C4-2B (cell line): ENCODE measurements around the gene SGK1.
"Not testable (repeated sequence)": the region's sequence is repeated elsewhere in the genome, so short reads cannot be mapped to it uniquely, and the experiment has no call there.

Source experiments
- H3K27ac ChIP-seq: fragments of 450-650 bp; 2 replicates; pipeline ENCODE4 v1.5.1; 2017
- CTCF ChIP-seq: fragments of 450-650 bp; conservative IDR thresholded peaks from 2 replicates; pipeline ENCODE4 v1.5.1; 2017; ENCODE audit warnings: mild to moderate bottlenecking
- ZFX ChIP-seq: fragments of 450-650 bp; IDR thresholded peaks from 2 replicates; pipeline ENCODE4 v1.6.1; 2017

SGK1 gene

GRCh38 chr6:134211297-134211696 is 106.6 kb downstream of the SGK1 start:
- no peak for TF ChIP-seq ZFX
- no peak overlapping the region for H3K27ac ChIP-seq

DNA sequence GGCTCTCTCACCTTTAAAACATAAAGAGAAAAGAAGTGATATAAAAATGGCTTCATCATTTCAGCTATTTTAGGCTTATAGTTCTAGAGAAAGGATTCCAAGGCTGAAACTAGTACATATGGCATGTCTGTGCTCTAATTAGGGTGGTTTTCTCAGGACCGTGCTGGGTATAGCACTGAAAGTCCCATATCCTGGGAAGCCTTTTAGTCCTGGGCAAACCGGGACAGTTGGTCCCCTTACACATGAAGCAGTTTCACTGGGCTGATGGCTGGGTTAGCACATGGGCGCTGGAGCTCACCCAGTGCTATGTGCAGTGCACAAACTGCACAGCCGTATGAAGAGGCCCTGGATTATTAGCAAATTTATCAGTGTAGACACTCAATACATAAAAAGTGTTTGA is 110.5 kb downstream of the SGK1 start:
- TF ChIP-seq CTCF (no peak), ZFX (no peak)
- H3K27ac ChIP-seq = no peak overlapping the region

GRCh38 chr6:134205366-134205765 is 112.5 kb downstream of the SGK1 start:
- TF ChIP-seq CTCF = no peak
- no peak for TF ChIP-seq ZFX

DNA sequence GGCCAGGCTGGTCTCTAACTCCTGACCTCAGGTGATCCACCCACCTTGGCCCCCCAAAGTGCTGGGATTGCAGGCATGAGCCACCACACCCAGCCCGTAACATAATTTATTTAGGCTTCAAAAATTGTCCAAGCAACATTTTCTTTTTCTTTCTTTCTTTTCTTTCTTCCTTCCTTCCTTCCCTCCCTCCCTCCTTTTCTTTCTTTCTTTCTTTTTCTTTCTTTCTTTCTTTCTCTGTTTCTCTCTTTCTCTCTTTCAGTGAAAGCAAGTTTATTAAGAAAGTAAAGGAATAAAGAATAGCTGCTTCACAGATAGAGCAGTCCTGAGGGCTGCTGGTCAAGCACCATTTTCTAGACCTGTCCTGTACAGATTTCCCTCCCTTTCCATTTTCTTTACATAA is 113.2 kb downstream of the SGK1 start:
- H3K27ac ChIP-seq = not testable (repeated sequence)

More at GRCh38 chr6:134205366-134205765, 112.5 kb downstream of the SGK1 start:
- H3K27ac ChIP-seq = no peak overlapping the region

DNA sequence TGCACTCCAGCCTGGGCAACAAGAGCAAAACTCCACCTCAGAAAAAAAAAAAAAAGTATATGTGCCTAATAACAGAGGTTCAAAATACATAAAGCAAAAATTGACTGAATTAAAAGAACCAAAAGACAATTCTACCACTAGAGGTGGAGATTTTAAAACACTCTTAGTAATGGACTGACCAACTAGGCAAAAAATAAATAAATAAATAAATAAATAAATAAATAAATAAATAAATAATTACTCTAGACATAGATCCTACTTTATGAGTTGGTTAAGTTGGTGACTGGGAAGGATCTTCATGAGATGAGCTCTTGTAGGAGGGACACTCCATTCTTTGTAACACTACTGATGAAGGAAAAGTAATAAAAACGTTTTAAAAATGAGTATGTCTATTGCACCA is 113.9 kb downstream of the SGK1 start:
- no peak overlapping the region for H3K27ac ChIP-seq
- no peak for TF ChIP-seq ZFX
- no peak for TF ChIP-seq CTCF

DNA sequence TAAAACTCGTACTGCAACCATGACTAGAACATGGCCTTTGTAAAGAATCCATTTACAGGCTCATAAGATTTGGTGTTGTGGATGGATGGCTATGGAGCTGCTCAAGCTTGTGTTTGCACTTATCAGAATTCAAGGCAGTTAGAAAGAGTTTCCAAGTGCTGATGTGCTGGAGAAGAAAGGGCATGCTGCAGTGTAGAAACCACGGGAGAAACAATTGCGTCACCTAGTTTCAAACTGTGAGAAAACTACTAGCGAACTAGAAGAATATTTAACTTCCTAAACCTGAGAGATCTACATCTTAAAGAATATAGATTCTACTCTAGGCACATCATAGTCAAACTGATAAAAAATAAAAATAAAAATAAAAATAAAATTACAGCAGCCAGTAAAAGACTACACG is 116.2 kb downstream of the SGK1 start:
- H3K27ac ChIP-seq = no peak overlapping the region
- no peak for TF ChIP-seq ZFX
- no peak for TF ChIP-seq CTCF

GRCh38 chr6:134199848-134200606 is 117.9 kb downstream of the SGK1 start:
- no peak for TF ChIP-seq ZFX
- no peak for TF ChIP-seq CTCF
- H3K27ac ChIP-seq = 0 out of 2 replicates have a peak overlapping the region, but pooled peaks have one; percentile 17

DNA sequence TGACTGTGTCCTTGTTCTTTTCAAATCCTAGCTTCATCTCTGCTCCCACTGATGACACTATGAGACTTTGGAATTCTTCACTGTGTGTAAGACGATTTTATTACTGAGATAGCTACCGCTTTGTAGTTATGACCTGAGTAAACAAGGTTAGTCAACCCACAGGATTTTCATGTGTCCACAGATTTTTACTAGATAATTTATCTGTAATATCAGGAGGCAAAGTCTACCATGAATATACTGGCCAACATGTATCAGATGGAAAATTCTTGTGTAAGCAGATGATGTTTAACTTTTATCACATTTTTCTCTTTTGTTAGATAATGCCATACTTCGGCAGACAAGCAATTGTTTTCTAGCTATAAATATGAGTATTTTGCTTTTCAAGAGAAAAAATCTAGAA is 119.8 kb downstream of the SGK1 start:
- TF ChIP-seq CTCF (no peak), ZFX (no peak)
- H3K27ac ChIP-seq = no peak overlapping the region

DNA sequence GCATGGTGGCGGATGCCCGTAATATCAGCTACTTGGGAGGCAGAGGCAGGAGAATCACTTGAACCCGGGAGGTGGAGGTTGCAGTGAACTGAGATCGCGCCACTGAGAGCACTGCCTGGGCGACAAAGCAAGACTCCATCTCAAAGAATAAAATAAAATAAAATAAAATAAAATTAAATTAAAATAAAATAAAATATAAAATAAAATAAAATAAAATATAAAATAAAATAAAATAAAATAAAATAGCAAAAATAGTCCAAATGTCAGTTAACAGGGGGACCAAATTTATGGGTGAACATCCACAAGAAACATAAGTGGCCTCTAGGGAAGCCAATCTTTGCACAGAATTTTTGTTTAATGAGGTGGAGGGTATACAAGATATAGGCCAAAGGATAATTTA is 120.2 kb downstream of the SGK1 start:
- H3K27ac ChIP-seq = not testable (repeated sequence)
